Measurements from ENCODE around the gene SMAD7.

The SMAD7 gene

DNA sequence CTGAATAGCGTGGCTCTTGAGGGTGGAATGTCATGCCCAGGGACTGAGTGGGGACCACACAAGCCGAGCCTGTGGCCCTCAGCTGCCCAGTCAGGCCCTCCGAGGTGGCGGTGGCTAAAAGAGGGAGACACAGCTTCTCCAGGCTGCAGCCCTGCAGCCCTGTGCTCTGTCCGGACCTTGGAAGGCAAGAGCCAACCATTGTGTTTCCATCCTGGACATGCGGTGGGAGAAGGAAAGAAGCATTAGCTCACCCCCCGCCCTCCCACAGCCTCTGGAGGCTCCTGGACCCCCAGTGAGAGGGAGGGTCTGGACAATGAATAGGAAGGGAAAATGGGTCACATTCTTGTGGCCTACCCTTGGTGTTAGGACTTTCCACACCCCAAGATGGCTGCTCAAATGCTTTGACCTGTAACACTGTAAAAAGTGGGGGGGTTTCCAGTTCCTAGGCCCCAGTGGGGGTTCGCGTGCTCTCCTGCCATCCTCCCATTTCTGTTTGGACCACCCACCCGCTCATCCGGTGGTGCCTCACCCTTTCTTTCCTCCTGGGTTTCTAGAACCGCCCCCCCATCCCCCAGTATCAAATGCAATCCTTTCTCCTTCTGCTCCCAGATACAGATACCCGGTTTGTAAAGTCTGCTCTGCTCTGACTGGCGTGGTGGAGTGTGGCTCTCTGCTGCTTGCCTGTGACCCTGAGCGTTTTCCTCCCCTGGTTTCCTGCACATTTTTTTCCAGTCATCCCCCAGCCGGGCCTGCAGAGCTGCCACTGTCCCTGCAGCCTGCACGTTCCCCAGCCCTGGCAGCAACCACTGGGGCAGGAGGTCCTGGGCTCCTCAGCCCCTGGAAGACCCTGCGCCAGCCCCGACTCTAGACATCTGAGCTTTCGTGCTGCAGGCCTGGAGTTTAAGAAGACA is 36.3 kb upstream of the SMAD7 start:
- H3K4me3 ChIP-seq (ENCODE audit: low read depth in 1 of 2, low read length in 2 of 2): no peak overlapping the region
- no peaks in the 10 kb centered on the region for H3K4me1 ChIP-seq (ENCODE audit: control insufficient read depth in 1 of 2, insufficient read depth in 2 of 2, low read length in 2 of 2)
- no peak overlapping the region for H3K27ac ChIP-seq (ENCODE audit: low read depth, low read length)
- no peaks in the 10 kb centered on the region for H3K27me3 ChIP-seq (ENCODE audit: control insufficient read depth in 1 of 2, insufficient read depth in 2 of 2, low read length in 2 of 2)
- no peak overlapping the region for H3K9ac ChIP-seq (ENCODE audit: low read depth in 1 of 2, low read length in 2 of 2)
- H3K9me3 ChIP-seq (ENCODE audit: control insufficient read depth in 1 of 2, low read length in 2 of 2): no peaks in the 10 kb centered on the region
- no peaks in the 10 kb centered on the region for H3K36me3 ChIP-seq (ENCODE audit: control insufficient read depth in 1 of 2, insufficient read depth in 2 of 2, low read length in 2 of 2)

DNA sequence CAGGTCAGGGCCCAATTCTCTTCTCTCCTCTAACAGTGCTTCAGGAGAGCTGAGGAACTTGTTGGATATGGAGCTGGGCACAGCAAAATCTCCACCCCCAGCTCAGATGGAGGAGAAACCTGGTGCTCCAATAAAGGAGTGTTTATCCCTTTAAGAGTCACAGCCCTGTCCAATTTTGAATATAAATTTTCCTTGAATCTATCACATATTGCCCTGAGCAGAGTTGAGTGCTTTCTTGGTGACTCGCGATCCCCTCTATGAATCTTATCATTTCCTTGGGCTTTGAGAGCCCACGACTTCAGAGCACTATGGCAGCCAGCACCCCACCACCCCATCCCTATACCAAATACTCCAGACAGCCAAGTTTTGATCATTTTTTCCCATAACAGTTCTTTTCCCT is 34.4 kb upstream of the SMAD7 start:
- no peak overlapping the region for H3K9ac ChIP-seq (ENCODE audit: low read depth in 1 of 2, low read length in 2 of 2)
- no peaks in the 10 kb centered on the region for H3K36me3 ChIP-seq (ENCODE audit: control insufficient read depth in 1 of 2, insufficient read depth in 2 of 2, low read length in 2 of 2)
- no peak overlapping the region for H3K4me3 ChIP-seq (ENCODE audit: low read depth in 1 of 2, low read length in 2 of 2)
- no peaks in the 10 kb centered on the region for H3K27me3 ChIP-seq (ENCODE audit: control insufficient read depth in 1 of 2, insufficient read depth in 2 of 2, low read length in 2 of 2)
- H3K4me1 ChIP-seq (ENCODE audit: control insufficient read depth in 1 of 2, insufficient read depth in 2 of 2, low read length in 2 of 2): peaks cover 5% of the 10 kb centered on the region in 2 donors
- H3K9me3 ChIP-seq (ENCODE audit: control insufficient read depth in 1 of 2, low read length in 2 of 2): no peaks in the 10 kb centered on the region
- no peak overlapping the region for H3K27ac ChIP-seq (ENCODE audit: low read depth, low read length)

DNA sequence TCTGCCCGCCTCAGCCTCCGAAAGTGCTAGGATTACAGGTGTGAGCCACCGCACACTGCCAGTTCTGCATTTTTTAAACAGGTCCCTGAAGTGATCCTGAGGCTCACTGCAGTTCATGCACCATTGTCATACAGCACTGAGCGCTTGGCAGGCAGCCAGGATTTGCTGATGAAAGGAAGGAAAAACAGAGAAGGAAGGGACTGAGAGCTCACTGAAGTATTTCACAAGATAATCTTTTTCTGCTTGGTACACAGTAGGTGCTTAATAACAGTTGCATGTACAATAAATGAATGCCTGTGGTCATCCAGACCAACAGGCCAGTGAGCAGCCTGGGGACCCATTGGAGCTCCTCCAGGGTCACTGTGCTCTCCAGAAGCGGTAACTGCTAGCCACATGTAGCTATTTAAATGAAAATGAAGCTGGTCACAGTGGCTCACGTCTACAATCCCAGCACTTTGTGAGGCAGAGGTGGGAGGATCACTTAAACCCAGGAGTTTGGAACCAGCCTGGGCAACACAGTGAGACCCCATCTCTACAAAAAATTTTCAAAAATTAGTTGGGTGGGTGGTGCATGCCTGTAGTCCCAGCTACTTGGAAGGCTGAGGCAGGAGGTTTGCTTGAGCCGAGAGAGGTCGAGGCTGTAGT is 33.1 kb upstream of the SMAD7 start:
- Histone ChIP-seq H3K4me1 (ENCODE audit: control insufficient read depth in 1 of 2, insufficient read depth in 2 of 2, low read length in 2 of 2) (peaks cover 12% of the 10 kb centered on the region in 2 donors), H3K9me3 (ENCODE audit: control insufficient read depth in 1 of 2, low read length in 2 of 2) (no peaks in the 10 kb centered on the region), H3K36me3 (ENCODE audit: control insufficient read depth in 1 of 2, insufficient read depth in 2 of 2, low read length in 2 of 2) (no peaks in the 10 kb centered on the region), H3K27me3 (ENCODE audit: control insufficient read depth in 1 of 2, insufficient read depth in 2 of 2, low read length in 2 of 2) (no peaks in the 10 kb centered on the region), H3K27ac (ENCODE audit: low read depth, low read length) (no peak overlapping the region), H3K4me3 (ENCODE audit: low read depth in 1 of 2, low read length in 2 of 2) (no peak overlapping the region), H3K9ac (ENCODE audit: low read depth in 1 of 2, low read length in 2 of 2) (no peak overlapping the region)

DNA sequence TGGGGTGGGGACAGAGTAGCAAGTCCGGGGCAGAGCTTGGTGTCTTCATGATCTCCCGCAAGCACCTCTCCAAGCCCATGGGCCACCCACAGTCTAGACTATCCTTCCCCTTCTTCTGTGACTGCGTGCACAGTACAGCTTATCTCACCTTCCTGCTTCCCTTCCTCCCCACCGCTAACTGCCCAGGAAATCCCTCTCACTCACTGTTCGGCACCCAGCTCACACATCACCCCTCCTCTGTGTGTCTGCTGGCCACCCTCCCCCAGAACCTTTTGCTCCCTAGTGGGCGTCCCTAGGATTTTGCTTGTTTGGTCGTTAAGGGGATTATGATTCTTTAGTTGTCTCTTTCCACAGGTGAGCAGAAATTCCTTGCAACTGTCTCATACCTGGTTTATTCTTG is 31.5 kb upstream of the SMAD7 start:
- H3K36me3 ChIP-seq (ENCODE audit: control insufficient read depth in 1 of 2, insufficient read depth in 2 of 2, low read length in 2 of 2): no peaks in the 10 kb centered on the region
- H3K27ac ChIP-seq (ENCODE audit: low read depth, low read length): no peak overlapping the region
- peaks cover 12% of the 10 kb centered on the region in 2 donors for H3K4me1 ChIP-seq (ENCODE audit: control insufficient read depth in 1 of 2, insufficient read depth in 2 of 2, low read length in 2 of 2)
- H3K27me3 ChIP-seq (ENCODE audit: control insufficient read depth in 1 of 2, insufficient read depth in 2 of 2, low read length in 2 of 2): no peaks in the 10 kb centered on the region
- no peak overlapping the region for H3K9ac ChIP-seq (ENCODE audit: low read depth in 1 of 2, low read length in 2 of 2)
- no peak overlapping the region for H3K4me3 ChIP-seq (ENCODE audit: low read depth in 1 of 2, low read length in 2 of 2)
- no peaks in the 10 kb centered on the region for H3K9me3 ChIP-seq (ENCODE audit: control insufficient read depth in 1 of 2, low read length in 2 of 2)

DNA sequence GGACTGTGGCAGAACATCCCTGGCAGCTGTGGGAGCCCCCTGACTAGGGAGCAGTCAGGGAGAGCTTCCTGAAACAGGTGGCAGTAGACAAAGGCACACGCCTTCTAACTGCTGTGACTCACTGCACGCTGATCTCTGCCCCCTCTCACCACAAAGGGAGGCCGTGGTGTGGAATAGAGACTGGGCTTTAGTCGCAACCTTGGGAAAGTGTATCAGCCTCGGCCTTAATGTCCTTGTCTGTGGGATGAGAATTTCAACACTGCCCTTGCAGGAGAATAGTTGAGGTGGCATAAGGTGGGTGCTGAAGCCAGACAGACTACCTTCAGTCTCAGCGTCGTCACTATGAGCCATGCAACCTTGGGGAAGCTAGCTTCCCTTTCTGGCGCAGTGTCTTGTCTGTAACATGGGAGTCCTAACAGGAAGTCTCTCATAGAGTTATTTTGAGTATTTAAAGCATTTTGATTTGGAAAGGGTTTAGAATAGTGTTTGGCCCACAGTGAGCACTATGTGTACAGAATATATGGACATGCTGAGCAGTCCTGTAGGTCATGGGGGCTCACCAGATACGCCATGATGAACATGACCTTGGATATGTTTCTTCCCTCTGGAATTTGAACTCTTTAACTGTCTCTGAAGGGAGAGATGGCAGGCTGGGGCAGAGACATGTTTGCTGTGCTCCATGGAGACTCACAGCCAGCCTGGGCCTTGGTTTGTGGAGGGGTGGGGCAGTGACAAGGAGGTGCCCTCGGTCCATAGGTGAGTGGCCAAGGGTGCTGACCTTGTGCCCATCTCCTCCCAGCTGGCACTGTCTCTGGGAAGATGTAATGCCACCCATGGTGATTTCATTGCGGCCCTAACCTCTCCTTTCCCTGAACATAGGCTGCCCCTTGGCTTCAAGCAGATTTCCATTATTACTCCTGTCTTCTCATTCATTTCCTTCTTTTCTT is 29.5 kb upstream of the SMAD7 start:
- H3K9me3 ChIP-seq (ENCODE audit: control insufficient read depth in 1 of 2, low read length in 2 of 2): no peaks in the 10 kb centered on the region
- peak overlapping the region in 1 of 2 donors; percentile 21 for H3K4me3 ChIP-seq (ENCODE audit: low read depth in 1 of 2, low read length in 2 of 2)
- H3K4me1 ChIP-seq (ENCODE audit: control insufficient read depth in 1 of 2, insufficient read depth in 2 of 2, low read length in 2 of 2): peaks cover 12 to 17% of the 10 kb centered on the region in 2 donors
- H3K27ac ChIP-seq (ENCODE audit: low read depth, low read length): no peak overlapping the region
- H3K9ac ChIP-seq (ENCODE audit: low read depth in 1 of 2, low read length in 2 of 2): no peak overlapping the region
- no peaks in the 10 kb centered on the region for H3K27me3 ChIP-seq (ENCODE audit: control insufficient read depth in 1 of 2, insufficient read depth in 2 of 2, low read length in 2 of 2)
- no peaks in the 10 kb centered on the region for H3K36me3 ChIP-seq (ENCODE audit: control insufficient read depth in 1 of 2, insufficient read depth in 2 of 2, low read length in 2 of 2)

DNA sequence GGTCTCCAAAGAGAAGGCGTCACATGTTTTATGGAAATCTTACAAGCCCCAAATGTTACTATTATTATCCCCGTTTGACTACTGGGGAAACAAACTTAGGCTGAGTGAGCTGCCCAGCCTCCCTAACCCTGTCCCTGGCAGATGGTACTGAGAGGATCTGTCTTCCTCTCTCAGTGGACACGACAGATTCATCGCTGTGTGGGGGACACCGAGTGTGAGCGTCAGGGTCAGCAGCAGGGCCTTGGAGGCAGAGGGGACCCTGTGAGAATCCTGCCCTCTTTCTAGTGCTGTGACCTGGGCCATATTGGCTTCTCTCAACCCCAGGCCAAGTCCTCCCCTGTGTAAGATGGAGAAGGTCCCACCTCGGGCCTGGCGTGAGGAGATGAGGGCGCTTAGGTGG is 27.1 kb upstream of the SMAD7 start:
- Histone ChIP-seq H3K4me1 (ENCODE audit: control insufficient read depth in 1 of 2, insufficient read depth in 2 of 2, low read length in 2 of 2) (peaks cover 28 to 34% of the 10 kb centered on the region in 2 donors), H3K36me3 (ENCODE audit: control insufficient read depth in 1 of 2, insufficient read depth in 2 of 2, low read length in 2 of 2) (no peaks in the 10 kb centered on the region), H3K4me3 (ENCODE audit: low read depth in 1 of 2, low read length in 2 of 2) (no peak overlapping the region), H3K27ac (ENCODE audit: low read depth, low read length) (no peak overlapping the region), H3K27me3 (ENCODE audit: control insufficient read depth in 1 of 2, insufficient read depth in 2 of 2, low read length in 2 of 2) (no peaks in the 10 kb centered on the region), H3K9ac (ENCODE audit: low read depth in 1 of 2, low read length in 2 of 2) (no peak overlapping the region), H3K9me3 (ENCODE audit: control insufficient read depth in 1 of 2, low read length in 2 of 2) (no peaks in the 10 kb centered on the region)

DNA sequence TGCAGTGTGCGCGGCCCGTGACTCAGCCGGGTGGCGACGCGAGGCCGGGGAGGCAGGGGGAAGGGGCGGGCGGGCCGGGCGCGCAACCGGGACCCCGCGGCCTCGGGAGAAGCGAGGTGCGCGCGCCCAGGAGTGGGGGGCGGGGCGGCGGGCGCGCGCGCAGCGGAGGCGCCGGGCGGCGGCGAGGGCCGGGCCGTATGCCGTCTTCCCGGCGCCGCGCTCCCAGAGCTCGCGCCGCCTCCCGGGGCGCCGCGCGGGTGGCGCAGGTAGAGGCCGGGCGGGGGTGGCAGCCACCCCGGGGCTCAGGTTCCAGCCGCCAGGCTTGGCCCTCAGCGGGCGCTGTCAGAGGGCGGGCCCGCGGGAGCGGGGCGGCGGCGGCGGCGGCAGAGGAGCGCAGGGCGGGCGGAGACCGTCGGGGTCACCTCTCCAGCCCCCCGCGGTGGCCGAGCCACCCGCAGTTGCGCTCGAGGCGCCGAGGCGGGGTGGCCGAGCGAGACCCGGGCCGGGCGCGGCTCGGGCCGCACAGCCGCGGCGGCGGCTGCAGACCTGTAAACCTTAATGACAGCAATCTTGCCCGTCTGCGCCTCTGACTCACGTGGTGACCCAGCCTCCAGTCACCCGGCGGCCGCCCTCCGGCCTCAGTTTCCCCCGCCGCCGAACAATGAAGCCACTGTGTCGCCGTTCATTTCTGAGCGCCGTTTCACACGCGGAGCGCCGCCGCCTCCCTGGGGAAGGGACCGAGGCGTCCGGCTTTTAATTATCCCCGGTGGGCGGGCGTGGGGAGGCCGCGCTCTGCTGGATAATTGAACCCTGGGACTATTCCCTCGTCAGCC is 25.3 kb upstream of the SMAD7 start:
- no peaks in the 10 kb centered on the region for H3K27me3 ChIP-seq (ENCODE audit: control insufficient read depth in 1 of 2, insufficient read depth in 2 of 2, low read length in 2 of 2)
- no peaks in the 10 kb centered on the region for H3K36me3 ChIP-seq (ENCODE audit: control insufficient read depth in 1 of 2, insufficient read depth in 2 of 2, low read length in 2 of 2)
- peaks cover 28 to 34% of the 10 kb centered on the region in 2 donors for H3K4me1 ChIP-seq (ENCODE audit: control insufficient read depth in 1 of 2, insufficient read depth in 2 of 2, low read length in 2 of 2)
- peak overlapping the region; percentile 66 to 69 for H3K9ac ChIP-seq (ENCODE audit: low read depth in 1 of 2, low read length in 2 of 2)
- H3K27ac ChIP-seq (ENCODE audit: low read depth, low read length): peak overlapping the region; percentile 50
- peak overlapping the region; percentile 72 to 73 for H3K4me3 ChIP-seq (ENCODE audit: low read depth in 1 of 2, low read length in 2 of 2)
- no peaks in the 10 kb centered on the region for H3K9me3 ChIP-seq (ENCODE audit: control insufficient read depth in 1 of 2, low read length in 2 of 2)

DNA sequence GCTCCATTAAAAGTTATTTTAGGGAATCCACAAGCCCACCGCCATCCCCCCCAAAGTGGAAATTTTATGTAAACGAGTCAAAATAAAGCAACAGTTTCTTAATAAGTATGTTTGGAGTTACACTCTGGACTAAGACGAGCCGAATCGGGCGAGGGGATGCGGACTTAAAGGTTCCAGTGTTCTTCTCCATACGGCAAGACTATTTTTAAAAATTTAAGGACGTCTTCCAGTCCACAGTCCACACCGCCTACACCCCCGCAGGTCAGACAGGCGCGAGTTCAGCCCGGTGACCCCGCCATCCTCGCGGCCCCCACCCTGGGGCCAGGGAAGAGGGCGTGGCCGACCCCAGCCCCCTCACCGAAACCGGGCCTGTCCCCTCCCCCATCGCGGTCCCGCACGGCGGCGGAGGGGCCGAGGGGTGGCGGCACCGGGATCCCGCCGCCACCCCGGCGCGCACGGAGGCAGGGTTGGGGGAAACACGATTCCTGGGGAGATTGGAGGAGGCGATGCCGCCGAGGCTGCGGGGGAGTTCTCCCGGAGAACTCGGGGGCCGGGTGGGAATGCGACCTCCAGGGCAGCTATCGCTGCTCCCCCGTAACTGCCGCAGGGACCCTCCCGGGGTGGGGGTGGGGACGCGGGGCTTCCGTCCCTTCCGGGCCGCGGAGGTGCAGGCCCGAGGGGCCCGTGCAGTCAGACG is 24.5 kb upstream of the SMAD7 start:
- H3K4me3 ChIP-seq (ENCODE audit: low read depth in 1 of 2, low read length in 2 of 2): peak overlapping the region; percentile 72 to 73
- H3K4me1 ChIP-seq (ENCODE audit: control insufficient read depth in 1 of 2, insufficient read depth in 2 of 2, low read length in 2 of 2): peaks cover 25 to 30% of the 10 kb centered on the region in 2 donors
- no peaks in the 10 kb centered on the region for H3K27me3 ChIP-seq (ENCODE audit: control insufficient read depth in 1 of 2, insufficient read depth in 2 of 2, low read length in 2 of 2)
- H3K9ac ChIP-seq (ENCODE audit: low read depth in 1 of 2, low read length in 2 of 2): peak overlapping the region; percentile 57 to 66
- H3K9me3 ChIP-seq (ENCODE audit: control insufficient read depth in 1 of 2, low read length in 2 of 2): no peaks in the 10 kb centered on the region
- no peaks in the 10 kb centered on the region for H3K36me3 ChIP-seq (ENCODE audit: control insufficient read depth in 1 of 2, insufficient read depth in 2 of 2, low read length in 2 of 2)
- peak overlapping the region; percentile 47 for H3K27ac ChIP-seq (ENCODE audit: low read depth, low read length)
